Left ventricle myocardium inferior (tissue), 1 donor: Measurements from ENCODE around the gene CCSER2. TPM values are rescaled to one million over a fixed set of nuclear protein-coding genes. Genes with fewer than 3 reads are reported as not detected.

Source experiments
- DNase-seq: peaks from one replicate; pipeline ENCODE4 v3.0.0-alpha.2; 2020
- H3K27ac ChIP-seq: fragments of 200-600 bp; replicated peaks from 2 replicates; pipeline ENCODE4 v1.8.0; 2021
- H3K27me3 ChIP-seq: fragments of 200-600 bp; 2 replicates; pipeline ENCODE4 v1.8.0; 2021; ENCODE audit warnings: low read depth
- H3K36me3 ChIP-seq: fragments of 200-600 bp; 2 replicates; pipeline ENCODE4 v1.8.0; 2021
- H3K4me1 ChIP-seq: fragments of 200-600 bp; 2 replicates; pipeline ENCODE4 v1.8.0; 2021
- H3K4me3 ChIP-seq: fragments of 200-600 bp; 2 replicates; pipeline ENCODE4 v1.8.0; 2021; ENCODE audit warnings: mild to moderate bottlenecking, moderate library complexity
- H3K9me3 ChIP-seq: fragments of 200-600 bp; replicated peaks from 2 replicates; pipeline ENCODE4 v1.8.0; 2021
- CTCF ChIP-seq: fragments of 200-600 bp; IDR thresholded peaks from 2 replicates; pipeline ENCODE4 v1.8.0; 2021; ENCODE audit warnings: antibody characterized with exemption, mild to moderate bottlenecking, borderline replicate concordance
- intact Hi-C: fragments of 100-400 bp; cut with micrococcal nuclease; formaldehyde crosslinking; loops from one replicate; pipeline ENCODE4 v1.11.0; 2022
- total RNA-seq: library from RNA; stranded (reverse); fragmentation: NEBNext Ultra II Directional; extraction: Animal tissue kit (Norgen Biotek cat#: 25700); gene quantifications from one replicate; pipeline ENCODE4 v1.2.1, GENCODE V29; 2021
- donor health status: DM: no; HTN: yes; CAD: no; lungs with severe emphysema.

The CCSER2 gene
- total RNA-seq, 1 donor from 2014 or later = 175 TPM

- H3K27ac ChIP-seq = no peak overlapping the region
- H3K36me3 ChIP-seq = no peaks in the 10 kb centered on the region
- peaks cover 6% of the 10 kb centered on the region for H3K4me1 ChIP-seq
- no peak for DNase-seq
- H3K4me3 ChIP-seq = no peak overlapping the region
- intact Hi-C loops = no loop called here
- H3K27me3 ChIP-seq = peaks cover 5% of the 10 kb centered on the region
- no peak for TF ChIP-seq CTCF
- no peaks in the 10 kb centered on the region for H3K9me3 ChIP-seq
Measured at GRCh38 chr10:84291384-84291783, 37.0 kb upstream of the CCSER2 start.

GRCh38 chr10:84292502-84292901 is 35.9 kb upstream of the CCSER2 start:
- Histone ChIP-seq H3K4me3 (no peak overlapping the region), H3K27me3 (no peaks in the 10 kb centered on the region), H3K36me3 (no peaks in the 10 kb centered on the region), H3K4me1 (peaks cover 9% of the 10 kb centered on the region), H3K9me3 (no peaks in the 10 kb centered on the region), H3K27ac (no peak overlapping the region)
- intact Hi-C loops = no loop called here
- no peak for TF ChIP-seq CTCF
- no peak for DNase-seq

- Histone ChIP-seq H3K27ac (no peak overlapping the region), H3K36me3 (no peaks in the 10 kb centered on the region), H3K27me3 (no peaks in the 10 kb centered on the region), H3K9me3 (no peaks in the 10 kb centered on the region), H3K4me3 (no peak overlapping the region), H3K4me1 (peaks cover 9% of the 10 kb centered on the region)
- intact Hi-C loops = no loop called here
- no peak for DNase-seq
- no peak for TF ChIP-seq CTCF
Measured at GRCh38 chr10:84293171-84293570, 35.2 kb upstream of the CCSER2 start.

- no peak for TF ChIP-seq CTCF
- DNase-seq = no peak
- no peaks in the 10 kb centered on the region for H3K9me3 ChIP-seq
Measured at GRCh38 chr10:84293574-84294016, 34.8 kb upstream of the CCSER2 start.

GRCh38 chr10:84294766-84295447 is 33.5 kb upstream of the CCSER2 start:
- intact Hi-C loops = no loop called here
- TF ChIP-seq CTCF = no peak
- Histone ChIP-seq H3K36me3 (no peaks in the 10 kb centered on the region), H3K4me3 (no peak overlapping the region), H3K27me3 (no peaks in the 10 kb centered on the region), H3K9me3 (no peaks in the 10 kb centered on the region), H3K4me1 (peaks cover 9% of the 10 kb centered on the region), H3K27ac (no peak overlapping the region)
- no peak for DNase-seq

More at GRCh38 chr10:84293574-84294016, 34.8 kb upstream of the CCSER2 start:
- intact Hi-C loops = no loop called here
- H3K4me1 ChIP-seq = peaks cover 9% of the 10 kb centered on the region
- no peaks in the 10 kb centered on the region for H3K27me3 ChIP-seq
- H3K27ac ChIP-seq = no peak overlapping the region
- no peak overlapping the region for H3K4me3 ChIP-seq
- no peaks in the 10 kb centered on the region for H3K36me3 ChIP-seq
